GM18507 (cell line): Measurements from ENCODE around the gene IL4.
"Not testable (repeated sequence)": the region's sequence is repeated elsewhere in the genome, so short reads cannot be mapped to it uniquely, and the experiment has no call there.

Experiments
- DNase-seq: peaks from one replicate; pipeline ENCODE4 v3.0.0; 2011; ENCODE audit warnings: low read depth; ENCODE audit not compliant: insufficient read length; ENCODE audit errors: extremely low spot score
- FAIRE-seq: peaks from 2 replicates; lab custom pipeline; 2011; peaks lifted over from hg19 to GRCh38; lab: Jason Lieb, UNC

The IL4 gene

DNA sequence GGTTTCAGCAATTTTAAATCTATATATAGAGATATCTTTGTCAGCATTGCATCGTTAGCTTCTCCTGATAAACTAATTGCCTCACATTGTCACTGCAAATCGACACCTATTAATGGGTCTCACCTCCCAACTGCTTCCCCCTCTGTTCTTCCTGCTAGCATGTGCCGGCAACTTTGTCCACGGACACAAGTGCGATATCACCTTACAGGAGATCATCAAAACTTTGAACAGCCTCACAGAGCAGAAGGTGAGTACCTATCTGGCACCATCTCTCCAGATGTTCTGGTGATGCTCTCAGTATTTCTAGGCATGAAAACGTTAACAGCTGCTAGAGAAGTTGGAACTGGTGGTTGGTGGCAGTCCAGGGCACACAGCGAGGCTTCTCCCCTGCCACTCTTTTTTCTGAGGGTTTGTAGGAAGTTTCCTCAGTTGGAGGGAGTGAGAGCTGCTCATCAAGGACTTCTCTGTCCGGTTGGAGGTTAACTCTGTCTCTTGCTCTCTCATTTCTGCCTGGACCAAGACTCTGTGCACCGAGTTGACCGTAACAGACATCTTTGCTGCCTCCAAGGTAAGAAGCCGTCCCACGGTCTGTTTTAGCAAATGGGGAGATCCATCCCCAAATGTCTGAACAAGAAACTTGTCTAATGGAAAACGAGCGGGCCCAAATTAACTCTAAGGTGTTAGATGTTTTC is at the start of gene IL4:
IL4 (plus strand) TSS at position 51 of the 692 bp plus-strand sequence; CDS start at position 113, 62 bp downstream.
- DNase-seq, result no peak
- FAIRE-seq, result no peak

DNA sequence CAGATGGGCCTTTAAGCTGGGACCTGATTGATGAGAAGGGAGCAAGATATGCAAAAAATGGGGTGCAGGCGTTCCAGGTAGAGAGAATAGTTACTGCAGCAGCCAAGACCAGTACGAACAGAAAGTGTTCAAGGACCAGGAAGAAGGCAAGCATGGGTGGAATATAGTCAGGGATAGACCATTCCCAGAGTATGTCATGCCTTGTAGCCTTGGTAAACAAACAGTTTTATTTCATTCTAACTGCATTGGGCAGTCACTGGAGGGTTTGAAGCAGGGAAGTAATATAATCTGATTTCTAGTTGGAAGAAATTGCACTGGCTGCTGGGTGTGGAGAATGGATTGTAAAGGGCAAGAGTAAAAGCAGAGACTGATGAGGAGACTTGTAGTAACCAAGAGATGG is 46.3 kb upstream of the IL4 start:
- FAIRE-seq, result no peak
- DNase-seq, result no peak

DNA sequence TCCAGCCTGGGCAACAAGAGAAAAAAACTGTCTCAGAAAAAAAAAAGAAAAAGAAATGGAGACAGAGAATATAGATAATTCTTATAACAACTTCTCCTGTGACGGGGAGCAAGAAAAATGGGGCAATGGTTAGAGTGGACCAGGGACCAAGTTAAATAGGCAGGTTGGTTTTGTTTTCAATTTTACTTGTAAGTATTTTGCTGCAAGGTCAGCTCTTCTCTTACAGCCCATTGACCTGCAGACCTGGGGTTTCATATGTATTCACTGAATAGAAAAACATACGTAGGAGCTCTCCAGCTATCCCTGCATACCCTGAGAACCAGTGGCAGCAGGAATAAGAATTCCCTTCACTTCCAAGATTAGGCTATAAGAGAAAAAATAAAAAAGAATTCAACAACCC is 45.0 kb upstream of the IL4 start:
- peak; percentile 64 for FAIRE-seq

GRCh38 chr5:132629230-132629944 is 44.4 kb upstream of the IL4 start:
- DNase-seq (no peak), FAIRE-seq (peak; percentile 59)

More for the DNA sequence above, 45.0 kb upstream of the IL4 start:
- DNase-seq, result no peak

GRCh38 chr5:132633587-132633986 is 40.2 kb upstream of the IL4 start:
- not testable (repeated sequence) for DNase-seq, FAIRE-seq

DNA sequence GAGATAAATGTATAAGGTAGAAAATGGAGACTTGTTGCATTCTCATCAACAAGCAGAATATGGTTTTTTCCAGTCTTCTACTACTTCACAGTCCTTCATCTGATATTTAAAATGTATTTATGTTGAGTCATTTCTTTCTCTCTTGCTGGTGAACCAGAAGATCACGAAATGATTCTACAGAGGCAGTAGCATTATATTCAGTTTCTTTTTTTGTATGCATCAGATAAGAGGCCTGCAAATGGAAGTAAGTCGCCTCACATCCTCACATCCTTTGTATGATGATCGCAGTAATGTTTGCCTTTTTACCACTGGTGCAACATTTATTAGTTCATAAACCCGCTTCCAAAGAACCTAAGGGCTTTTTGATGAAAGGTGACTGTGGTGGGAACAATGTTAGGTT is 37.9 kb upstream of the IL4 start:
- FAIRE-seq (peak; percentile 84), DNase-seq (no peak)

DNA sequence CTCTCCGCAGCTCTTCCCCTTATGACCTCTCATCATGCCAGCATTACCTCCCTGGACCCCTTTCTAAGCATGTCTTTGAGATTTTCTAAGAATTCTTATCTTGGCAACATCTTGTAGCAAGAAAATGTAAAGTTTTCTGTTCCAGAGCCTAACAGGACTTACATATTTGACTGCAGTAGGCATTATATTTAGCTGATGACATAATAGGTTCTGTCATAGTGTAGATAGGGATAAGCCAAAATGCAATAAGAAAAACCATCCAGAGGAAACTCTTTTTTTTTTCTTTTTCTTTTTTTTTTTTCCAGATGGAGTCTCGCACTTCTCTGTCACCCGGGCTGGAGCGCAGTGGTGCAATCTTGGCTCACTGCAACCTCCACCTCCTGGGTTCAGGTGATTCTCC is 36.5 kb upstream of the IL4 start:
- no peak for FAIRE-seq
- no peak for DNase-seq

DNA sequence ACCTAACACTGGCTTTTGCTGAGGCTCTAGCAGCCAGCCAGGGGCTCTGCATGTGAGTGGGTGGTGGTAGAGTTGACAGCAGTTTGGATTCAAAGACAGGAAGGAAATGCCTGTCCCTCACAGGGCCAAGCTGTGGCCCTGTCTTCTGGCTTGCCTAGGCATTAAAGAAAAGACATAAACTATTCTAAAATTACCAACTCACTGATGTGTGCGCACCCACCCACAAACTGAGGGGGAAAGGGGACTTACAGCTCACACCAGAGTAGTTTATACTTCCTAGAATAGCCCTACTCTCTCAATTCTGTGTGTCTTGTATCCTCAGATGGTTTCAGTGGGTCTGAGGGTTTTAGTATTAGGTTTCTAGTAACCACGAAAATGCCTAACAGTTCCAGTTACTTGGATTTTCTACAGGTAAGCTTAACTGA is 34.1 kb upstream of the IL4 start:
- FAIRE-seq, result peak; percentile 97
- DNase-seq, result no peak

- DNase-seq (no peak), FAIRE-seq (peak; percentile 71)
Observed at GRCh38 chr5:132640613-132641012, 33.2 kb upstream of the IL4 start.

DNA sequence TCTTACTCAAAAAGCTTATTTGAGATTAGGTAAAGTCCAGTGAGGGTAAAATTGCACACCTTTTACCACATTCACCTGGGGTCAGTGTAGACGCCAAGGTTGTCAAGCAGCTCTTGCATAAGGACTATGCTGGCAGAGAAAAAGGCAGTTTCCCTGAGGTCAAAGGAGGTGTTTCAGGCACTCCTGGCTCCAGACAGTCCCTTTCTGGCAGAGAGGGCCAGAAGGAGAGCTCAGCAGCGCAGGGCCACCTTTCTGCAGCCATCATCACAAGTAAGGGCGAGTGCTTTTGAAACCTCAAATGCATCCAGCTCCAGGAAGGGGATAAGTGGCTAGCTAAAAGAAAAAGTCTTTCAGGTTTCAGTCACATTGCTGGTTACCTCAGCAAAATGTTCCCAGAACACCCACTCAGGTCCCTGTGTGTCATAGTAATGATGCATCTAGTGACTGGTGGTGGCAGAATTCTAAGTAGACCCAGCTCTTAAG is 32.5 kb upstream of the IL4 start:
- DNase-seq, result no peak
- FAIRE-seq, result peak; percentile 78

DNA sequence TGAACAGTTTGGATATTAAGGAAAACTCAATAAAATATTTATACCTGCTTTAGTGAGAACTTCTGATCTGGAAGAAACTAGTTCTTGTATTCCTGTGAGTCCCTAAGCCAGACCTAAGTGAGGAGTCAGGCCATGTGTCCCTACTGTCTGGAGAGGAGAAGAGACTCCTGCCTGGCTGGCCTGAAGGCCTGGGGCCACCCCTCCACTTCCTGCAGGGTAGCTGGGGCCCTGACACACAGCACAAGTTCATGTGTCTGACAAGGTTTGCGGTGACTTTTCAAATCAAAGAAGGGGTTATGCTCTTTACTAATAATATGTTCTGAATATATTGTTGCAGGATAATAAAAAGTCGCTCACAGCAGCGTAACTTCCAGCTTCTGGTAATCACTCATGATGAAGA is 31.9 kb upstream of the IL4 start:
- no peak for FAIRE-seq

GRCh38 chr5:132644177-132644576 is 29.6 kb upstream of the IL4 start:
- no peak for DNase-seq
- no peak for FAIRE-seq

More for the DNA sequence above, 31.9 kb upstream of the IL4 start:
- no peak for DNase-seq

- DNase-seq, result no peak
- FAIRE-seq, result no peak
Observed at GRCh38 chr5:132646583-132647266, 27.1 kb upstream of the IL4 start.

DNA sequence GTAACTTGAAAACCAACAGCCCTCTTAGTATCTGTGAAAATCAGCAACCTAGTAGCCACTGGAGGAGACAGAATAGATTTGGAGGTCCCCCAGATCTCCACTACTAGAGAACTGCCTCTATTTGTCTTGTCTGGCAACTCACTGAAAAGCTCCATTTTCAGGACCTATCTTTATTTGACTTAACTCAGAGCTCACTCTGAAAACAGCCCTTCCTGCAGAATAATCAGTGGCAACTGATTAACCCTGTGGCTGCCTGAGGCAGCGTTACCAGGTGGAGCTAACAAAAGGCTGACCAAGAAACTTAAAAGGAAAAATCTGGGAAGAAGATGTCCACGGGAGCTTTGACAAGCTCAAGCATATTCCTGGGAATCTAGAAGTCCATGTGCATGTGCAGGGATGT is 26.3 kb upstream of the IL4 start:
- FAIRE-seq (no peak), DNase-seq (no peak)

GRCh38 chr5:132648355-132648754 is 25.4 kb upstream of the IL4 start:
- DNase-seq (no peak), FAIRE-seq (no peak)

DNA sequence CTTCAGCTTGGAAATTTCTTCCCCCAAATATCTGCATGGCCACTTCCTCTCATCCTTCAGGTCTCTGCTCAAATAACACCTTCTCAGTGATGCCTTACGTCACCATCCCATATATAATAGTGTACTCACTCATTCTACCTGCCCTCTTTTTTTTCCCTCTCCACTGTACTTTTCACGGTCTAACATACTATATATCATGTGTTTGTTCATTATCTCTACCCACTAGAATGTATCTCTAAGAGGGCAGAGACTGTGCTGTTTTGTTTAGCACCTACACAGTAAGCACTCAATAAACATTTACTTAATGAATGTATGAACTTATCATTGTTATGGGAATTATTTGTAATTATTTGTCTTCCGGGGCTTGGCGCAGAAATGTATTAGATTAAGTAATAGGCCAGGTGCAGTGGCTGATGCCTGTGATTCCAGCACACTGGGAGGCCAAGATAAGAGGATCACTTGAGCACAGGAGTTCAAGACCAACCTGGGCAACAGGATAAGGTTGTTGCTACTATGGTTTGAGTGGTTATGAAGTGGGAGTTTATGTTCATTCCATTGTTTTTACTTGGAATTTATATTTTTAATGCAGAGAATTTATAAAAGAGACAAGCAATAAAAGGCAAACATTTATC is 21.8 kb upstream of the IL4 start:
- no peak for DNase-seq
- FAIRE-seq, result no peak

DNA sequence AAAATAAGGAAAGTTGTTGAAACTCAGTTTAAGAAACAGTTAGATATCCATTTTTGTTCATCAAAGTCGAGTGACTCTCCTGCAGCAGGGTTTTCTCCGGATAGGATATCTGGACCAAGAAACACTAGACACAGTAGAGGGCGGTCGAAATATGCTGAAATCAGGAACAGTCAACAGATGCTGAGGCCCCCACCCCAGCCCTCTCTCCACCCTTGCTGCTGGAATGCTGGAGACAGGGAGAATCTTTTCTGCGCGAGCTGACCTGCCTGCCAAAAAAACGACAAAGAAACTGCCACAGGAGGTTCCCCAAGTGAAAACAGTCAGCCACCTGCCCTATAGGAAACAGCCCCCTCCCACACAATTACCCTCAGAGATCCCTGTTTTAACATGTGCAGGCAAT is 20.1 kb upstream of the IL4 start:
- DNase-seq (no peak), FAIRE-seq (no peak)

DNA sequence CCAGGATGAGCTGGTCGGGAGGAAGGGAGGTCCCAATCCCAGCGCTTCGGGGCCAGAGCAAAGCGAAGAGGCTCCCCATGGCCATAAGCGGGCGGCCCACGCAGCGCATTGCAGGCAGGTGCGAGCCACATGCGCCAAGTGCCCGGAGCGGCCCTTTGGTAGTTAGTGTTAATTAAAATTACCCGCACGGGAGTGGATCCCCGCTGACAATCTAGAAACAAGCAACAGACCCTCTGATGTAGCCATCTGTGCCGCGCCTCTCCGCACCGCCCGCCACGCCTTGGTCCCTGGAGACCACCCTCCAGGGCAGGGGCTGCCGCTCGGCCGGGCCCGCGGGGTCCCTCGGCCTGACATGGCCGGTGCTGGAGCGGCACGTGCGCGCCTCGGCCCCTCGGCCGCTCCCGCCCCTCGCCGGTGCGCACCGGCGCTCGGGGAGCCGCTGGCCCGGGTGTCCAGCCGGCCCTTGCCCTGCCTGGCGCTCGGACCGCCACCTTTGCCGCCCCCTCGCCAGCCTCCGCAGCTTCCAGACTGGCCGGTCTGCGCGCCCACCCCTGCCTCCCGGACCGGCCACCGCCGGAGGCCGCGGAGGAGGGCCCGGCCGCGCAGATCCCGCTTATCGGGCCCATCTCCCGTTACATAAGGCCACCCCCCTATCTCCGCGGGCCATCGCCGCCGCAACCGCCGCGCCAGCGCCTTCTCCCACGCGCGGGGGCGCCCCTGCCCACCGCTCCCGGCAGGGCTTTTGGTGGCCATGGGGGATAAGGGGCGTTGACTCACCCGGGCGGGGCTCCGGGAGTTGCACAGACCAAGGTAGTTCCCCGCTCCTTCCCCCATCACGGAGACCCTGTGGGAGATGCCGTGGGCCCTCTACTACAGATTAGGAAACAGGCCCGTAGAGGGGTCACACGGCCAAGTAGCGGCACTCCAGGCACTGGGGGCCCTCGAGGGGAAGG is 17.7 kb upstream of the IL4 start:
- DNase-seq (no peak), FAIRE-seq (peak; percentile 31)

DNA sequence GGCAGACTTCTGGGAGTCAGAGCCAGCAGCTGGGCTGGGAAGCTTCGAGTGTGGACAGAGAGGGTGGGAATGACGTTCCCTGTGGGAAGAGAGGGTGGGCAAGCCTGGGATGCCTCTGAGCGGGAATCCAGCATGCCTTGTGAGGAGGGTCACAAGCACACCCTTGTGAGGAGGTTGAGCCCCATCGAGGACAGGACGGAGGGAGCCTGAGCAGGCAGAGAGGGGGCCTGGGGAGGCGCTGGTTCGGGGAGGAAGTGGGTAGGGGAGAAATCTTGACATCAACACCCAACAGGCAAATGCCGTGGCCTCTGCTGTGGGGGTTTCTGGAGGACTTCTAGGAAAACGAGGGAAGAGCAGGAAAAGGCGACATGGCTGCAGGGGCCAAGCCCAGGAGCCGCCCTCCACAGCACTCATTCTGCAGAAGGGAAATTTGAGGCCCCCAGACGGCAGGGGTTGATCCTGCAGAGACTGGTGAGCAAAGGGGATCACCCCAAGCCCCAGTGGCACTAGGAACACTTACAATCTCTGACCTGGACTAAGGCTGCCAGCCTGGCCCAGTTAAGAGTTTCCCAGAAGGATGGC is 16.9 kb upstream of the IL4 start:
- FAIRE-seq, result no peak
- DNase-seq, result no peak
